ENCODE data around the gene CENPP.
"Not testable (repeated sequence)": the region's sequence is repeated elsewhere in the genome, so short reads cannot be mapped to it uniquely, and the experiment has no call there.

CENPP gene

GRCh38 chr9:92619601-92620300 lies 294.0 kb downstream of the CENPP start:
- no peak for DNase-seq

GRCh38 chr9:92620845-92621244 lies 295.1 kb downstream of the CENPP start:
- no peak for DNase-seq

- not testable (repeated sequence) for DNase-seq
Measured at GRCh38 chr9:92623936-92624335, 298.2 kb downstream of the CENPP start.

GRCh38 chr9:92626484-92626883 lies 300.7 kb downstream of the CENPP start:
- DNase-seq: no peak

- no peak for DNase-seq
Measured at GRCh38 chr9:92627651-92628050, 301.9 kb downstream of the CENPP start.

- no peak for DNase-seq
Measured at GRCh38 chr9:92631452-92632343, 305.9 kb downstream of the CENPP start.

- DNase-seq: no peak
Measured at GRCh38 chr9:92632641-92633040, 306.9 kb downstream of the CENPP start.

- DNase-seq: no peak
Measured at GRCh38 chr9:92633614-92634278, 308.0 kb downstream of the CENPP start.

- DNase-seq: peak; percentile 54
Measured at GRCh38 chr9:92634712-92635605, 309.2 kb downstream of the CENPP start.

GRCh38 chr9:92635760-92636159 lies 310.0 kb downstream of the CENPP start:
- no peak for DNase-seq

- DNase-seq: no peak
Measured at GRCh38 chr9:92636627-92637026, 310.9 kb downstream of the CENPP start.

GRCh38 chr9:92637326-92637725 lies 311.6 kb downstream of the CENPP start:
- no peak for DNase-seq

- DNase-seq: no peak
Measured at GRCh38 chr9:92637886-92638620, 312.3 kb downstream of the CENPP start.

- DNase-seq: no peak
Measured at GRCh38 chr9:92638621-92639101, 312.9 kb downstream of the CENPP start.

GRCh38 chr9:92639124-92639523 lies 313.4 kb downstream of the CENPP start:
- DNase-seq: no peak

GRCh38 chr9:92639791-92640271 lies 314.1 kb downstream of the CENPP start:
- no peak for DNase-seq

- DNase-seq: no peak
Measured at GRCh38 chr9:92640398-92641091, 314.8 kb downstream of the CENPP start.

- DNase-seq: no peak
Measured at GRCh38 chr9:92641092-92641809, 315.5 kb downstream of the CENPP start.

- DNase-seq: no peak
Measured at GRCh38 chr9:92642041-92642451, 316.3 kb downstream of the CENPP start.

GRCh38 chr9:92642564-92642963 lies 316.8 kb downstream of the CENPP start:
- DNase-seq: no peak

Data from NCI-H2171 treated with DMSO at 0.1 percent for 48 hours (cell line).